WTC11 (cell line): ENCODE measurements around the gene HMGXB3. TPM values are rescaled to one million over a fixed set of nuclear protein-coding genes. Genes with fewer than 3 reads are reported as not detected.

Experiments
- ATAC-seq: fragments of 200-7000 bp; cut with Tn5 transposase; 2 replicates; pipeline ENCODE4 v1.10.0; 2021; ENCODE audit warnings: mild to moderate bottlenecking, moderate library complexity
- CTCF ChIA-PET: fragments of 300-600 bp; sonication (Branson Sonifier 250); formaldehyde crosslinking; loops from one replicate; lab custom pipeline; 2021; ENCODE audit warnings: antibody characterized with exemption; lab: Charles Lee
- POLR2A ChIA-PET: fragments of 350-600 bp; sonication (Branson Sonifier 250); formaldehyde crosslinking; loops from one replicate; lab custom pipeline; 2021; ENCODE audit warnings: antibody characterized with exemption; lab: Charles Lee
- DNase-seq: peaks from one replicate; pipeline ENCODE4 v3.0.0; 2021; ENCODE audit warnings: low spot score
- H3K27ac Mint-ChIP-seq: 2 replicates; pipeline ENCODE4 v1.8.0; 2021; ENCODE audit warnings: mixed read lengths
- H3K27me3 Mint-ChIP-seq: 2 replicates; pipeline ENCODE4 v1.8.0; 2021; ENCODE audit warnings: low read depth, mild to moderate bottlenecking, moderate library complexity, mixed read lengths
- H3K36me3 Mint-ChIP-seq: 2 replicates; pipeline ENCODE4 v1.8.0; 2021; ENCODE audit warnings: mixed read lengths
- H3K4me1 Mint-ChIP-seq: 2 replicates; pipeline ENCODE4 v1.8.0; 2022; ENCODE audit warnings: mixed read lengths
- H3K4me3 Mint-ChIP-seq: 2 replicates; pipeline ENCODE4 v1.8.0; 2021; ENCODE audit warnings: mild to moderate bottlenecking, moderate library complexity, mixed read lengths
- H3K9me3 Mint-ChIP-seq: 2 replicates; pipeline ENCODE4 v1.8.0; 2021; ENCODE audit warnings: mixed read lengths
- CBFB ChIP-seq: sonication (generic); formaldehyde crosslinking; IDR thresholded peaks from 2 replicates; pipeline ENCODE4 v1.8.1; 2022; ENCODE audit warnings: mild to moderate bottlenecking, low read depth, missing genetic modification reagents
- MYBL2 ChIP-seq: sonication (generic); formaldehyde crosslinking; IDR thresholded peaks from 2 replicates; pipeline ENCODE4 v1.8.1; 2023; ENCODE audit warnings: mild to moderate bottlenecking, moderate library complexity, missing genetic modification reagents
- NFATC4 ChIP-seq: fragments of 250-450 bp; sonication (Bioruptor Pico); IDR thresholded peaks from 2 replicates; pipeline ENCODE4 v1.9.0; 2021; ENCODE audit warnings: mild to moderate bottlenecking
- NFE2L1 ChIP-seq: sonication (generic); formaldehyde crosslinking; IDR thresholded peaks from 2 replicates; pipeline ENCODE4 v1.8.1; 2023; ENCODE audit warnings: missing genetic modification reagents
- PRRX2 ChIP-seq: fragments of 250-450 bp; sonication (Bioruptor Pico); IDR thresholded peaks from 2 replicates; pipeline ENCODE4 v1.8.0; 2021; ENCODE audit warnings: mild to moderate bottlenecking
- ZNF219 ChIP-seq: sonication (generic); formaldehyde crosslinking; IDR thresholded peaks from 2 replicates; pipeline ENCODE4 v1.8.0; 2023; ENCODE audit warnings: missing genetic modification reagents, mild to moderate bottlenecking, borderline replicate concordance
- ZNF232 ChIP-seq: sonication (generic); formaldehyde crosslinking; IDR thresholded peaks from 2 replicates; pipeline ENCODE4 v1.8.0; 2022; ENCODE audit warnings: mild to moderate bottlenecking, missing genetic modification reagents
- ZNF396 ChIP-seq: fragments of 250-450 bp; sonication (Bioruptor Pico); IDR thresholded peaks from 2 replicates; pipeline ENCODE4 v1.8.0; 2021; ENCODE audit warnings: mild to moderate bottlenecking, moderate library complexity, borderline replicate concordance
- ZNF416 ChIP-seq: fragments of 250-450 bp; sonication (Bioruptor Pico); IDR thresholded peaks from 2 replicates; pipeline ENCODE4 v1.9.0; 2021; ENCODE audit warnings: mild to moderate bottlenecking, inconsistent platforms
- ZNF671 ChIP-seq: fragments of 250-450 bp; sonication (Bioruptor Pico); IDR thresholded peaks from 2 replicates; pipeline ENCODE4 v1.8.0; 2021; ENCODE audit warnings: mild to moderate bottlenecking
- total RNA-seq: library from RNA; stranded (reverse); gene quantifications from 3 replicates; pipeline ENCODE4 v1.2.3, GENCODE V29; 2021
- TF ChIP-seq, protein P1 (sequence below): sonication (generic); formaldehyde crosslinking; IDR thresholded peaks from 2 replicates; pipeline ENCODE4 v1.8.1; 2023; ENCODE audit warnings: mild to moderate bottlenecking, missing genetic modification reagents
- TF ChIP-seq, protein P2 (sequence below): fragments of 250-450 bp; sonication (Bioruptor Pico); IDR thresholded peaks from 2 replicates; pipeline ENCODE4 v1.9.0; 2021; ENCODE audit warnings: mild to moderate bottlenecking
- TF ChIP-seq, protein P3 (sequence below): sonication (generic); formaldehyde crosslinking; IDR thresholded peaks from 2 replicates; pipeline ENCODE4 v1.8.0; 2023; ENCODE audit warnings: missing genetic modification reagents
- TF ChIP-seq, protein P4 (sequence below): sonication (generic); formaldehyde crosslinking; IDR thresholded peaks from 2 replicates; pipeline ENCODE4 v1.8.0; 2022; ENCODE audit warnings: mild to moderate bottlenecking, missing genetic modification reagents
- TF ChIP-seq, protein P5 (sequence below): fragments of 250-450 bp; sonication (Bioruptor Pico); conservative IDR thresholded peaks from 2 replicates; pipeline ENCODE4 v1.9.0; 2021; ENCODE audit warnings: mild to moderate bottlenecking
- TF ChIP-seq, protein P6 (sequence below): sonication (generic); formaldehyde crosslinking; IDR thresholded peaks from 2 replicates; pipeline ENCODE4 v1.8.1; 2022; ENCODE audit warnings: low read depth, mild to moderate bottlenecking, moderate library complexity, missing genetic modification reagents, borderline replicate concordance
- TF ChIP-seq, protein P7 (sequence below): fragments of 250-450 bp; sonication (Bioruptor Pico); IDR thresholded peaks from 2 replicates; pipeline ENCODE4 v1.9.0; 2021; ENCODE audit warnings: mild to moderate bottlenecking, borderline replicate concordance
- TF ChIP-seq, protein P8 (sequence below): fragments of 250-450 bp; sonication (Bioruptor Pico); IDR thresholded peaks from 2 replicates; pipeline ENCODE4 v1.9.0; 2021; ENCODE audit warnings: moderate library complexity, mild to moderate bottlenecking, inconsistent platforms, borderline replicate concordance

Gene HMGXB3
- total RNA-seq, 1 experiment from 2014 or later, result 31.6 TPM

DNA sequence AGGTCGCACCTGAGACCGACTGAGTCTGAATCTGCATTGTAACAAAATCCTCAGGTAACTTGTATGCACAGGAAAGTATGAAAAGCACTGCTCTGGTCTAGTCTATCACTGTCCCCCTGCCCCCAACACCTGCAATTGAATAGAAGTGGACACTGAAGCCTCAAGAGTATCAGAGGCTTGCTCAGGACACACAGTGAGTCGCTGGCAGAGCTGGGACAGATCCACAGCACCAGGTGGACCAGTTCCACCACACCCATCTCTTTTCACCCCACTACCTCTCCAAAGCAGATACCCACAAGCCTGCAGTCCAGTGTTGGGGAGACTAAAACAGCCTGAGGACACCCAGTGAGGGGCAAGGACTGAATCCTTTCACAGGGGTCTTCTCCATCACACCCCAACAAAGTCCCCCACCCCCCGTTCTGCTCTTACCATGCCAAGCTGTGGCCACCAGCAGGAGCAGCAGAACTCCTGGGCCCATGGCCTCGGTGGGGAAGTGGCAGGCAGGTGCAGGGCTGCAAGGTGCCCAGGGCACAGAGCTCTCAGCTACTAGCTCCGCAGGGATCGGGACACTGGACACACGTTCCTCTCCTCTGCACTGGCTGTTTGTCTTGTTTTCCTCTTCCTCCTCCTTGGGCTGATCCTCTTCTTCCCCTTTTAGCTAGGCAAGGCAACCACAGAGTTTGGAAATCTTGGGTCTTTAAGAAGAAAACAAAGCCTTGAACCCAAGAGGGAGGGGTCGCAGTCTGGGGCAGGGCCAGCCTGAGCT, 85.6 kb downstream of the HMGXB3 start, which contains the start of gene CSF1R:
Gene CSF1R (minus strand): TSS at position 605 of the 766 bp plus-strand sequence. CDS start 127 bp downstream, at position 478.
- H3K4me1 Mint-ChIP-seq, result peaks cover 19% of the 10 kb centered on the region
- CTCF ChIA-PET, result interaction anchor here (0.6 to 1.0 kb wide), 3 partner anchors 133 to 1655 kb away, joined by 3 to 4 read pairs (median 4); no protein-coding TSS in a partner anchor
- no peaks in the 10 kb centered on the region for H3K9me3 Mint-ChIP-seq
- ATAC-seq (no peak), DNase-seq (no peak)
- POLR2A ChIA-PET, result no interaction called here
- no peak within 1 kb of the TSS for H3K4me3 Mint-ChIP-seq
- no peak within 1 kb of the TSS for H3K27ac Mint-ChIP-seq
- no peaks in the 10 kb centered on the region for H3K27me3 Mint-ChIP-seq
- H3K36me3 Mint-ChIP-seq, result no peaks in the 10 kb centered on the region
- TF ChIP-seq, protein P1, sequence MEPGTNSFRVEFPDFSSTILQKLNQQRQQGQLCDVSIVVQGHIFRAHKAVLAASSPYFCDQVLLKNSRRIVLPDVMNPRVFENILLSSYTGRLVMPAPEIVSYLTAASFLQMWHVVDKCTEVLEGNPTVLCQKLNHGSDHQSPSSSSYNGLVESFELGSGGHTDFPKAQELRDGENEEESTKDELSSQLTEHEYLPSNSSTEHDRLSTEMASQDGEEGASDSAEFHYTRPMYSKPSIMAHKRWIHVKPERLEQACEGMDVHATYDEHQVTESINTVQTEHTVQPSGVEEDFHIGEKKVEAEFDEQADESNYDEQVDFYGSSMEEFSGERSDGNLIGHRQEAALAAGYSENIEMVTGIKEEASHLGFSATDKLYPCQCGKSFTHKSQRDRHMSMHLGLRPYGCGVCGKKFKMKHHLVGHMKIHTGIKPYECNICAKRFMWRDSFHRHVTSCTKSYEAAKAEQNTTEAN (CRISPR knock-in tag), result no peak
- TF ChIP-seq, protein P2, sequence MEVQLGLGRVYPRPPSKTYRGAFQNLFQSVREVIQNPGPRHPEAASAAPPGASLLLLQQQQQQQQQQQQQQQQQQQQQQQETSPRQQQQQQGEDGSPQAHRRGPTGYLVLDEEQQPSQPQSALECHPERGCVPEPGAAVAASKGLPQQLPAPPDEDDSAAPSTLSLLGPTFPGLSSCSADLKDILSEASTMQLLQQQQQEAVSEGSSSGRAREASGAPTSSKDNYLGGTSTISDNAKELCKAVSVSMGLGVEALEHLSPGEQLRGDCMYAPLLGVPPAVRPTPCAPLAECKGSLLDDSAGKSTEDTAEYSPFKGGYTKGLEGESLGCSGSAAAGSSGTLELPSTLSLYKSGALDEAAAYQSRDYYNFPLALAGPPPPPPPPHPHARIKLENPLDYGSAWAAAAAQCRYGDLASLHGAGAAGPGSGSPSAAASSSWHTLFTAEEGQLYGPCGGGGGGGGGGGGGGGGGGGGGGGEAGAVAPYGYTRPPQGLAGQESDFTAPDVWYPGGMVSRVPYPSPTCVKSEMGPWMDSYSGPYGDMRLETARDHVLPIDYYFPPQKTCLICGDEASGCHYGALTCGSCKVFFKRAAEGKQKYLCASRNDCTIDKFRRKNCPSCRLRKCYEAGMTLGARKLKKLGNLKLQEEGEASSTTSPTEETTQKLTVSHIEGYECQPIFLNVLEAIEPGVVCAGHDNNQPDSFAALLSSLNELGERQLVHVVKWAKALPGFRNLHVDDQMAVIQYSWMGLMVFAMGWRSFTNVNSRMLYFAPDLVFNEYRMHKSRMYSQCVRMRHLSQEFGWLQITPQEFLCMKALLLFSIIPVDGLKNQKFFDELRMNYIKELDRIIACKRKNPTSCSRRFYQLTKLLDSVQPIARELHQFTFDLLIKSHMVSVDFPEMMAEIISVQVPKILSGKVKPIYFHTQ, result no peak
- no peak for TF ChIP-seq ZNF671 (CRISPR knock-in tag)
- TF ChIP-seq, protein P3, sequence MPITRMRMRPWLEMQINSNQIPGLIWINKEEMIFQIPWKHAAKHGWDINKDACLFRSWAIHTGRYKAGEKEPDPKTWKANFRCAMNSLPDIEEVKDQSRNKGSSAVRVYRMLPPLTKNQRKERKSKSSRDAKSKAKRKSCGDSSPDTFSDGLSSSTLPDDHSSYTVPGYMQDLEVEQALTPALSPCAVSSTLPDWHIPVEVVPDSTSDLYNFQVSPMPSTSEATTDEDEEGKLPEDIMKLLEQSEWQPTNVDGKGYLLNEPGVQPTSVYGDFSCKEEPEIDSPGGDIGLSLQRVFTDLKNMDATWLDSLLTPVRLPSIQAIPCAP (CRISPR knock-in tag), result no peak
- TF ChIP-seq MYBL2 (CRISPR knock-in tag), result no peak
- TF ChIP-seq ZNF219 (CRISPR knock-in tag), result no peak
- TF ChIP-seq ZNF232 (CRISPR knock-in tag), result no peak
- TF ChIP-seq, protein P4, sequence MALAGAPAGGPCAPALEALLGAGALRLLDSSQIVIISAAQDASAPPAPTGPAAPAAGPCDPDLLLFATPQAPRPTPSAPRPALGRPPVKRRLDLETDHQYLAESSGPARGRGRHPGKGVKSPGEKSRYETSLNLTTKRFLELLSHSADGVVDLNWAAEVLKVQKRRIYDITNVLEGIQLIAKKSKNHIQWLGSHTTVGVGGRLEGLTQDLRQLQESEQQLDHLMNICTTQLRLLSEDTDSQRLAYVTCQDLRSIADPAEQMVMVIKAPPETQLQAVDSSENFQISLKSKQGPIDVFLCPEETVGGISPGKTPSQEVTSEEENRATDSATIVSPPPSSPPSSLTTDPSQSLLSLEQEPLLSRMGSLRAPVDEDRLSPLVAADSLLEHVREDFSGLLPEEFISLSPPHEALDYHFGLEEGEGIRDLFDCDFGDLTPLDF (CRISPR knock-in tag), result no peak
- no peak for TF ChIP-seq CBFB (CRISPR knock-in tag)
- no peak for TF ChIP-seq ZNF416 (CRISPR knock-in tag)
- no peak for TF ChIP-seq ZNF396 (CRISPR knock-in tag)
- TF ChIP-seq, protein P5, sequence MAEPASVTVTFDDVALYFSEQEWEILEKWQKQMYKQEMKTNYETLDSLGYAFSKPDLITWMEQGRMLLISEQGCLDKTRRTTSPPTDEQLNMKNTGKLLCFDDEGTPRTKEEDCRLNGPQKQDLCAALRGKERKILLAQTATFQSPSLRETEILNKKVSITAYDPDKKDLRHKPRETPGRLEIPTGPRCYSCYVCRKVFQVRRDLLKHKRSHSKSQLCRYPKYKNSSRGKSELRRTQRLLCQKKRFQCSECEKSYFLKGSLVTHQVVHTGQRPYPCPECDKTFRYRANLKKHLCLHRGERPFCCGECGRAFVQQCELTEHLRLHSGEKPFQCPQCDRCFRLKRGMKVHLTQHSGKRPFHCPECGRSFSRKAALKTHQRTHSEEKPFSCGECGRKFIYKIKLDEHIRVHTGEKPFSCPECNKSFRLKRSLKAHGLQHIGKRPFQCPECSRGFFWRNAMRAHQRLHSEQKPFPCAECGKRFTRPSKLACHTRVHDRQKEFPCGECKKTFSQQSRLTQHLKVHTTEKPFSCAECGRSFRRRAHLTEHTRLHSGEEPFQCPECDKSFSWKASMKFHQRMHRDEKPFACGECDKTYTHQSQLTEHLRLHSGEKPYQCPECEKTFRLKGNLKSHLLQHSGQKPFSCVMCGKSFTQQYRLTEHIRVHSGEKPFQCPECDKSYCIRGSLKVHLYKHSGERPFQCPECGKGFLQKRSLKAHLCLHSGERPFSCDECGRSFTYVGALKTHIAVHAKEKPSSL (CRISPR knock-in tag), result no peak
- TF ChIP-seq, protein P6, sequence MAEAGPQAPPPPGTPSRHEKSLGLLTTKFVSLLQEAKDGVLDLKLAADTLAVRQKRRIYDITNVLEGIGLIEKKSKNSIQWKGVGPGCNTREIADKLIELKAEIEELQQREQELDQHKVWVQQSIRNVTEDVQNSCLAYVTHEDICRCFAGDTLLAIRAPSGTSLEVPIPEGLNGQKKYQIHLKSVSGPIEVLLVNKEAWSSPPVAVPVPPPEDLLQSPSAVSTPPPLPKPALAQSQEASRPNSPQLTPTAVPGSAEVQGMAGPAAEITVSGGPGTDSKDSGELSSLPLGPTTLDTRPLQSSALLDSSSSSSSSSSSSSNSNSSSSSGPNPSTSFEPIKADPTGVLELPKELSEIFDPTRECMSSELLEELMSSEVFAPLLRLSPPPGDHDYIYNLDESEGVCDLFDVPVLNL (CRISPR knock-in tag), result no peak
- no peak for TF ChIP-seq NFE2L1 (CRISPR knock-in tag)
- no peak for TF ChIP-seq NFATC4 (CRISPR knock-in tag)
- TF ChIP-seq, protein P7, sequence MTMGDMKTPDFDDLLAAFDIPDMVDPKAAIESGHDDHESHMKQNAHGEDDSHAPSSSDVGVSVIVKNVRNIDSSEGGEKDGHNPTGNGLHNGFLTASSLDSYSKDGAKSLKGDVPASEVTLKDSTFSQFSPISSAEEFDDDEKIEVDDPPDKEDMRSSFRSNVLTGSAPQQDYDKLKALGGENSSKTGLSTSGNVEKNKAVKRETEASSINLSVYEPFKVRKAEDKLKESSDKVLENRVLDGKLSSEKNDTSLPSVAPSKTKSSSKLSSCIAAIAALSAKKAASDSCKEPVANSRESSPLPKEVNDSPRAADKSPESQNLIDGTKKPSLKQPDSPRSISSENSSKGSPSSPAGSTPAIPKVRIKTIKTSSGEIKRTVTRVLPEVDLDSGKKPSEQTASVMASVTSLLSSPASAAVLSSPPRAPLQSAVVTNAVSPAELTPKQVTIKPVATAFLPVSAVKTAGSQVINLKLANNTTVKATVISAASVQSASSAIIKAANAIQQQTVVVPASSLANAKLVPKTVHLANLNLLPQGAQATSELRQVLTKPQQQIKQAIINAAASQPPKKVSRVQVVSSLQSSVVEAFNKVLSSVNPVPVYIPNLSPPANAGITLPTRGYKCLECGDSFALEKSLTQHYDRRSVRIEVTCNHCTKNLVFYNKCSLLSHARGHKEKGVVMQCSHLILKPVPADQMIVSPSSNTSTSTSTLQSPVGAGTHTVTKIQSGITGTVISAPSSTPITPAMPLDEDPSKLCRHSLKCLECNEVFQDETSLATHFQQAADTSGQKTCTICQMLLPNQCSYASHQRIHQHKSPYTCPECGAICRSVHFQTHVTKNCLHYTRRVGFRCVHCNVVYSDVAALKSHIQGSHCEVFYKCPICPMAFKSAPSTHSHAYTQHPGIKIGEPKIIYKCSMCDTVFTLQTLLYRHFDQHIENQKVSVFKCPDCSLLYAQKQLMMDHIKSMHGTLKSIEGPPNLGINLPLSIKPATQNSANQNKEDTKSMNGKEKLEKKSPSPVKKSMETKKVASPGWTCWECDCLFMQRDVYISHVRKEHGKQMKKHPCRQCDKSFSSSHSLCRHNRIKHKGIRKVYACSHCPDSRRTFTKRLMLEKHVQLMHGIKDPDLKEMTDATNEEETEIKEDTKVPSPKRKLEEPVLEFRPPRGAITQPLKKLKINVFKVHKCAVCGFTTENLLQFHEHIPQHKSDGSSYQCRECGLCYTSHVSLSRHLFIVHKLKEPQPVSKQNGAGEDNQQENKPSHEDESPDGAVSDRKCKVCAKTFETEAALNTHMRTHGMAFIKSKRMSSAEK, result no peak
- TF ChIP-seq, protein P8, sequence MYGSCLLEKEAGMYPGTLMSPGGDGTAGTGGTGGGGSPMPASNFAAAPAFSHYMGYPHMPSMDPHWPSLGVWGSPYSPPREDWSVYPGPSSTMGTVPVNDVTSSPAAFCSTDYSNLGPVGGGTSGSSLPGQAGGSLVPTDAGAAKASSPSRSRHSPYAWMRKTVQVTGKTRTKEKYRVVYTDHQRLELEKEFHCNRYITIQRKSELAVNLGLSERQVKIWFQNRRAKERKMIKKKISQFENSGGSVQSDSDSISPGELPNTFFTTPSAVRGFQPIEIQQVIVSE (CRISPR knock-in tag), result no peak
- no peak for TF ChIP-seq PRRX2 (CRISPR knock-in tag)
